ENCODE measurements around the gene NR5A2.

NR5A2 gene

DNA sequence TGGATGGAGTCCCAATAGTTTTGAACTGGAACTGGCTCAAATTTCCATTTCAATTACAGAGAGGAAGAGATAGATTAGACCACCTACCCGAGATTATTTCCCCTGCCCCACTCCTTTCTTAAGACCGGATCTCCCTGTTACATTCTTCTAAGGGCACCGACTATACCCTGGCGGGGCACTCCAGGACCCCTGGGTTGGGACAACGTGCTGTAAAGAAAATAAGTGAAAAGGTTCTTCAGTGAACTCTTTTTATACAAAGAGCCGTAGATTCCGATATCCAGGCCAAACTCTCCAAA lies 6.7 kb downstream of the NR5A2 start:
- ChIA-PET CTCF (no interaction called here), POLR2A (no interaction called here)
- TF ChIP-seq TARDBP (IDR thresholded peaks at IDR 0.05) (no peak), L3MBTL2 (conservative IDR thresholded peaks at IDR 0.05) (no peak), ZNF384 (IDR thresholded peaks at IDR 0.05) (no peak), HDGF (IDR thresholded peaks at IDR 0.05; ENCODE audit: borderline replicate concordance) (no peak), LEF1 (IDR thresholded peaks at IDR 0.05; ENCODE audit: borderline replicate concordance) (no peak), ARNT (IDR thresholded peaks at IDR 0.05) (no peak), BHLHE40 (IDR thresholded peaks at IDR 0.05; ENCODE audit: borderline replicate concordance) (no peak), SUZ12 (IDR thresholded peaks at IDR 0.05) (no peak), FOXA1 (IDR thresholded peaks at IDR 0.05) (no peak), SP1 (IDR thresholded peaks at IDR 0.05) (no peak), FOXM1 (IDR thresholded peaks at IDR 0.05; ENCODE audit: borderline replicate concordance) (no peak), NFRKB (IDR thresholded peaks at IDR 0.05) (no peak)
- TF ChIP-seq, protein P1, sequence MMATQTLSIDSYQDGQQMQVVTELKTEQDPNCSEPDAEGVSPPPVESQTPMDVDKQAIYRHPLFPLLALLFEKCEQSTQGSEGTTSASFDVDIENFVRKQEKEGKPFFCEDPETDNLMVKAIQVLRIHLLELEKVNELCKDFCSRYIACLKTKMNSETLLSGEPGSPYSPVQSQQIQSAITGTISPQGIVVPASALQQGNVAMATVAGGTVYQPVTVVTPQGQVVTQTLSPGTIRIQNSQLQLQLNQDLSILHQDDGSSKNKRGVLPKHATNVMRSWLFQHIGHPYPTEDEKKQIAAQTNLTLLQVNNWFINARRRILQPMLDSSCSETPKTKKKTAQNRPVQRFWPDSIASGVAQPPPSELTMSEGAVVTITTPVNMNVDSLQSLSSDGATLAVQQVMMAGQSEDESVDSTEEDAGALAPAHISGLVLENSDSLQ (IDR thresholded peaks at IDR 0.05), result no peak
- DNase-seq (ENCODE audit: extremely low spot score), result no peak

DNA sequence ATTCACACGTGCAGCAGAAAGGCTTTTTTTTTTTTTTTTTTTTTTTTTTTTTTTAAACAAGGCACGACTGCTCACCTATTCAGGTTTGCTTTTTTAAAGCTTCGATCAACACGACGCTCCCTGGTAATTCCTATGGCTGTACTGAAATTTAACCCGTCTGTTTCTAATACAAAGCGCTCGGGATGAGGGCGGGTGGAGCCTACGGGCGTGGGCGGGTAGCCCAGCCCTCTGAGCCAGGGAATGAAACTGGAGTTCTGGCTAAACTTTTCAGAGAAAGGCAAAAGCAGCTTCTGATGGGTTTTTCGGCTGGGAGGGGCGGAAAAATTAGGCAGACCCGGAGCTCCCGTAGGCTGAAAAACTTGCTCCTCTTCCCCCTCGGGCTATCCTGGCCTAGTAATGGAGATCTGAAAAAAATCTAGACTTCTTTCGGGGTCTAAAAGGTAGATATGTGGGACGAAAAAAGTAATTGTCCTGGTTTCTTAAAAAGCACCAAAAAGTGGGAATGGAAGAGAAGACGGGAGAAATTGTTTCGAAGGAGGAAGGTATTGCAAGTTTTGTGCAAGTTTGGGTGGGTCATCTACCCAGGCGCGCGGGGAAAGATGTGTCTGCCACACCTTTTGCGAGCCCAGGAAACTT lies 7.4 kb downstream of the NR5A2 start:
- no peak for TF ChIP-seq SP1 (IDR thresholded peaks at IDR 0.05)
- DNase-seq (ENCODE audit: extremely low spot score), result no peak
- ChIA-PET CTCF (no interaction called here), POLR2A (no interaction called here)

DNA sequence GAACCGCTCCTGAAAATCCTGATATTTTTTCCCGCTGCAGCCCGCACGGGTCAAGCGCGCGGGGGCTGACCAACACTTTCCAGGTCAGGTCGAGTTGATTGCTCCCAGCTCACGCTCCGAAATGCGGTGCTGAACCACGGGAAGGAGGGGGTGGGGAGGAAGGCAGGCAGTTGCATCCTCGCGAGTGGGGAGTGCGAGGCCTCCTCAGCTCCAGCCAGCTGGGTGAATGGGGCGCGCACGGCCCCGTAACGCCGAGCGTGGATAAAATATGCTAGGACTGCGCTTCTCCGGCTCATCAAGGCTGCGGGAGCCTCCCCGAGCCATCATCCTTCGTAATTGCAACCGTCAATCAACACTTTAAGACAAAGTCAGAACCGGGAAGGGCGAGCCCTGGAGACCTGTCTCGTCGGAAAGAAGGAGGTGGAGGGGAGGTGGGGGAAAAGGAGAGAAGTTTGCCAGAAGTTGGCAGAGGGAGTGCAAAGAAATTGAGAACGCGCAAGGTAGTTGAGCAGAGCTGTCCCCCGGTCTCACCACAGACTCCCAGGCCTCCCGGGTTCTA lies 8.0 kb downstream of the NR5A2 start:
- ChIA-PET POLR2A (no interaction called here), CTCF (no interaction called here)
- TF ChIP-seq FOXK2 (IDR thresholded peaks at IDR 0.05), result no peak
- TF ChIP-seq SP1 (IDR thresholded peaks at IDR 0.05), result no peak
- TF ChIP-seq FOXA1 (IDR thresholded peaks at IDR 0.05), result no peak
- TF ChIP-seq NFRKB (IDR thresholded peaks at IDR 0.05), result no peak
- no peak for TF ChIP-seq HDGF (IDR thresholded peaks at IDR 0.05; ENCODE audit: borderline replicate concordance)
- TF ChIP-seq BHLHE40 (IDR thresholded peaks at IDR 0.05; ENCODE audit: borderline replicate concordance), result no peak
- no peak for TF ChIP-seq CTBP1 (IDR thresholded peaks at IDR 0.05; ENCODE audit: borderline replicate concordance)
- TF ChIP-seq ZNF384 (IDR thresholded peaks at IDR 0.05), result no peak
- TF ChIP-seq FOXM1 (IDR thresholded peaks at IDR 0.05; ENCODE audit: borderline replicate concordance), result no peak
- TF ChIP-seq ELF4 (IDR thresholded peaks at IDR 0.05), result no peak
- no peak for TF ChIP-seq ARNT (IDR thresholded peaks at IDR 0.05)
- TF ChIP-seq L3MBTL2 (conservative IDR thresholded peaks at IDR 0.05), result no peak
- TF ChIP-seq TARDBP (IDR thresholded peaks at IDR 0.05), result no peak
- DNase-seq (ENCODE audit: extremely low spot score), result no peak

DNA sequence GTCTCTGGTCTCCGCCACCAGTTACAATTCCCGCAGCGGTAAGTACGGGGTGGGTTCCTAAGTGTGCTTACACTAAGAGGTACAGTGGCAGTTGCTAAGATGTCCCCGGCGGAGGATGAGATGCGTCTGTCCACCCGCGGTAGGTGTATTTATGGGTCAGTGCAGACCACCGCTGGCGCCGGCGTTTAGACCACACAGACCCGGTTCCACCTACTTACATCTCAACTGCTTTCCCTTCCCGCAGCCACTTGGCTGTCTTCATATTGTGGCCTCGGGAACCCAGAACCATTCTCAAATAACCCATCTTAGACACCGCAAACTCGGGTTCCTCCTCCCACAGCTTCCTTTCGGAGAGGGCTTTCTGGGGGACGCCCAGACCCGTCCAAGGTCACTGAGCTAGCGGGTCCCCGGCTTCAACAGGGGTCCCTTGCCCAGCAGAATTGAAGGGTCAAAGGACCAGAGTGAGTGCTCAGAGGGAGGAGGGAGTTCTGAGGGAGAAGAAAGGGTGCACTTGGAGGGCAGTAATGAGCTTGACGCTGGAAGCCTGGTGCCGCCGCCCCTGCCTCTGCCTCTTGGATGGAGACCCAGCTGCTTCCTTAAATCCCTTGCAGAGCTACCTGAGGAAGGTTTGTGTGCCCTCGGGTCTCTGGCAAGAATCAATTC lies 8.6 kb downstream of the NR5A2 start:
- CTCF ChIA-PET, result no interaction called here
- DNase-seq (ENCODE audit: extremely low spot score), result no peak
- POLR2A ChIA-PET, result no interaction called here
- TF ChIP-seq ARNT (IDR thresholded peaks at IDR 0.05) (no peak), HDGF (IDR thresholded peaks at IDR 0.05; ENCODE audit: borderline replicate concordance) (no peak), FOXA1 (IDR thresholded peaks at IDR 0.05) (no peak), LEF1 (IDR thresholded peaks at IDR 0.05; ENCODE audit: borderline replicate concordance) (no peak), SUZ12 (IDR thresholded peaks at IDR 0.05) (no peak), NFRKB (IDR thresholded peaks at IDR 0.05) (no peak), FOXM1 (IDR thresholded peaks at IDR 0.05; ENCODE audit: borderline replicate concordance) (no peak), BHLHE40 (IDR thresholded peaks at IDR 0.05; ENCODE audit: borderline replicate concordance) (no peak), FOXK2 (IDR thresholded peaks at IDR 0.05) (no peak), L3MBTL2 (conservative IDR thresholded peaks at IDR 0.05) (no peak), TARDBP (IDR thresholded peaks at IDR 0.05) (no peak), ZNF384 (IDR thresholded peaks at IDR 0.05) (no peak), CTBP1 (IDR thresholded peaks at IDR 0.05; ENCODE audit: borderline replicate concordance) (no peak), SP1 (IDR thresholded peaks at IDR 0.05) (no peak), ELF4 (IDR thresholded peaks at IDR 0.05) (no peak)
- TF ChIP-seq, protein P1 (IDR thresholded peaks at IDR 0.05), result no peak

DNA sequence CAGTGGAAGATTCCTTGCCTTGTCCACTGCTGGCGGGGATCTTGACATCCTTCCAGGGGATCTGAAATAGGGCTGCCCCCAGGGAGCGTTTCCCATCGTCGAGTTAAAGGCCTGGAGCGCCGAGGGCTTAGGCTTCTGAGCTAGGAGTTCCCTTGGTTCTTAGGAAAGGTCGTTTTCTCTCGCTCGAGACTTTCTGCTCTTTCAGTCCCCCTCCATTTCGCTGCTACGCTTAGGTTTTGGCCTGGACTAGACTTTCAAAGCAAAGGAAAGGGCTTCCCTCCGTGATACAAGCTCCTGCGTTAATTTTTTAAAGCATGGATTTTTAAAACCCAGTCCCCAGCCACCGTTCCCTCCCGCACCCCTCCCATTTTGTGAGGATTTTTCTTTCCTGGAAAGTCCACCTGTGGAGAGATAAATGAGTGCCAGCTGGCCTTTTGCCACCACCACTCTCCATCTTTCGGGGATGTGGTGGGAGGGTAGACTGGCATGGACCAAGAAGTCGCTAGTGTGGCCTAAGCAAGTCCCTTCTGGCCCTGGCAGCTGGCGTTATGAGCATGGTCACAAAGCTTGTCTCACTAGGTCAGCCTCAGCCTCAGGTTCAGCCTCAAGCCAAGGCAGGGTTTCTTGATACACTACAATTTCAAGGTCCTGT lies 9.2 kb downstream of the NR5A2 start:
- DNase-seq (ENCODE audit: extremely low spot score), result no peak
- ChIA-PET CTCF (no interaction called here), POLR2A (no interaction called here)
- TF ChIP-seq HDGF (IDR thresholded peaks at IDR 0.05; ENCODE audit: borderline replicate concordance), result no peak
- TF ChIP-seq BHLHE40 (IDR thresholded peaks at IDR 0.05; ENCODE audit: borderline replicate concordance), result no peak
- TF ChIP-seq, protein P1 (IDR thresholded peaks at IDR 0.05), result no peak
- no peak for TF ChIP-seq SUZ12 (IDR thresholded peaks at IDR 0.05)
- TF ChIP-seq ZNF384 (IDR thresholded peaks at IDR 0.05), result no peak
- TF ChIP-seq LEF1 (IDR thresholded peaks at IDR 0.05; ENCODE audit: borderline replicate concordance), result no peak
- TF ChIP-seq CTBP1 (IDR thresholded peaks at IDR 0.05; ENCODE audit: borderline replicate concordance), result no peak
- TF ChIP-seq ELF4 (IDR thresholded peaks at IDR 0.05), result no peak
- TF ChIP-seq SP1 (IDR thresholded peaks at IDR 0.05), result no peak
- TF ChIP-seq TARDBP (IDR thresholded peaks at IDR 0.05), result no peak
- no peak for TF ChIP-seq FOXA1 (IDR thresholded peaks at IDR 0.05)
- TF ChIP-seq FOXM1 (IDR thresholded peaks at IDR 0.05; ENCODE audit: borderline replicate concordance), result no peak
- TF ChIP-seq ARNT (IDR thresholded peaks at IDR 0.05), result no peak
- TF ChIP-seq L3MBTL2 (conservative IDR thresholded peaks at IDR 0.05), result no peak

Measured in HEK293T (cell line).